Dermis blood vessel endothelial cell (primary cell): ENCODE data around the gene SFTPB. TPM values are rescaled to one million over a fixed set of nuclear protein-coding genes. Genes with fewer than 3 reads are reported as not detected.

Experiments used
- DNase-seq: peaks from one replicate; pipeline ENCODE4 v3.0.0; 2010
- total RNA-seq: library from RNA; depleted of rRNA; stranded (reverse); fragments of >200 nt; gene quantifications from 2 replicates; pipeline ENCODE4 v1.2.3, GENCODE V29; 2014

SFTPB gene
- total RNA-seq, 1 donor from 2014 or later = not detected

DNA sequence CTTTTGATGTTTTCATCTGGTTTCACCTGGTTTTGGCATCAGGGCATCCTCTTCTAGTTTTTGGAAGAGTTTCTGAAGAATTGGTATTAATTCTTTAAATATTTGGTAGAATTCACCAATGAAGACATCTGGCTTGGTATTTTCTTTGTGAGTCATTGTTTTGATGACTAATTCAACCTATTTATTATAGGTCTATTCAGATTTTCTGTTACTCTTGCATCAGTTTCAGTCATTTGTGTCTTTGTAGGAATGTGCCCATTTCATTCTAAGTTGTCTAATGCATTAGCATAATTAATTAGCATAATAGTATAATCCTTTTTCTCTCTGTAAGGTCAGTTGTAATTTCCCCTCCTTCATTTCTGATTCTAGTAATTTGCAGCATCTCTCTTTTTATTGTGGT lies 34.2 kb upstream of the SFTPB start:
- peak; percentile 37 for DNase-seq

DNA sequence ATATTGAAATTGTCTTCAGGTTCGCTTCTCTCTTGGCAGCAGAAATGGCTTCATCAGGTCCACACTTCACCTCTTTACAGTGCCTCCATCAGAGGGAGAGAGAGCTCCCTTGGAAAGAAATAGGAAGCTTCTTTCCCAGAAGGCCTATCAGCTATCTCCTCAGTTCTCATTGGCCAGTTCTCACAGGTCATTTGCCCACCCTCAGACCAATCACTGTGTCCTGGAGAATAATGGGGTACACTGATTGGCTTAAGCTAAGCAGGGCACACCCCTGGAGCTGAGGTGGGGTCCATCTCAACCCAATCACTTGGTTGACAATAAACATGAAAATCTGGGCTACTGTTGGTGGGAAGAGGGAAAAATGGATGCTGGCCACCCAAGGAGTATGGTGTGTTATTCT lies 31.3 kb upstream of the SFTPB start:
- DNase-seq = no peak

- no peak for DNase-seq
These were observed 30.9 kb upstream of the SFTPB start for GRCh38 chr2:85698880-85699254.

DNA sequence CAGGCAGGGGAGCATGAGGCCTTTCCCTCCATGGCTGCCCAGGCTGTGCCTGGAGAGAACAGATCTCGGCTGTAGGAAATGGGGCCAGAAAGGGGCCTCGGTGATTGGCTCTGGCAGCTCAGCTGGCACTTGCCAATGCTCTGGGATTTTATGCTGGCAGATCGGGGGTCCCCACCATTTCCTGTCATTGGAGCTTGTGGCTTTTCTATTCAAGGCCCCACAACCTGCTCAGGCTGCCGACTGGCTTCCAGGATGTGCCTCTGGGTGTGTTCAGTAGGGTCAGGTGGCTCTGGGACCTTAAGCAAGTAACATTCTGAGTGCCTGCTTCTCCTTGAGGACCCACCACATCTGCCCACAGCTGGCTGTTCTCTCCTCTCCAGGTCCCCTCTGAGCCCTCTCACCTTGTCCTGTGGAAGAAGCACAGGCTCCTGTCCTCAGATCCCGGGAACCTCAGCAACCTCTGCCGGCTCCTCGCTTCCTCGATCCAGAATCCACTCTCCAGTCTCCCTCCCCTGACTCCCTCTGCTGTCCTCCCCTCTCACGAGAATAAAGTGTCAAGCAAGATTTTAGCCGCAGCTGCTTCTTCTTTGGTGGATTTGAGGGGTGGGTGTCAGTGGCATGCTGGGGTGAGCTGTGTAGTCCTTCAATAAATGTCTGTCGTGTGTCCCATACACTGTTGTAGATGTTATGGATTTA lies 30.3 kb upstream of the SFTPB start:
- no peak for DNase-seq

GRCh38 chr2:85697716-85698115 lies 29.7 kb upstream of the SFTPB start:
- no peak for DNase-seq

DNA sequence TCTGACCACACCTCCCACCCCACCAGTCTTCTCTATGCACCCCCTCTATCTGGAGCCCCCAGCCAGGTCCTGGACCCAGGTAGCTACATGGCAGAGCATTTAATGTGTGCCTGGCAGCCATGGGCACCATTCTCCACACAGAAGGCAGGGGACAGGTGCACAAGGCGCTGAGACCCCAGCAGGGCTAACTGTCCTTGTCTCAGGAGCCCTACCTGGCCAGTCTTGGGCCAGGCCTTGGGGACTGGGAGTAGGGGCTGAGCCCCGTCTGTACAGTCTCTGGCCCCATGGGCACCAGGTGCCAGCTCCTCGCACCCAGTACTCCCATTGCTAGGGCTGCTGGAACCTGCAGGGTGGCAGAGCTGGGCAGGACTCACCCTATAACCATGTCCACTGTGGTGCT lies 29.1 kb upstream of the SFTPB start:
- DNase-seq = no peak

GRCh38 chr2:85695691-85696668 lies 28.0 kb upstream of the SFTPB start:
- DNase-seq = no peak

DNA sequence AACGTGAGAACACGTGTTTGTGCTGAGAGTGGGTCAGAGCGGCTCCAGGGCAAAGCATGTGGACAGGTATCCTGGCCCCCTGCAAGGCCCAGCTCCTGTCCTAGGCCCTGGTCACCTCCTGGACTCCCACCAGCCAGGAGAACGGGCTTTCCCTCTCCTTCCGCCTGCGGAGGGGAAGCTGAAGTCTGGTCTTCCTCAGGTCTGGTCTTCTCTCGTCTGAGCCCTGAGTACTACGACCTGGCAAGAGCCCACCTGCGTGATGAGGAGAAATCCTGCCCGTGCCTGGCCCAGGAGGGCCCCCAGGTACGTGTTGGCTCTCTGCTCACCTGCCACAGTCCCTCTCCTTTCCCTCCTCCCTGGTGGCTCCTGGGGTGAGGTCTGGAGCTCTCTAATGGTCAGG lies 27.1 kb upstream of the SFTPB start:
- no peak for DNase-seq

- no peak for DNase-seq
These were observed 26.3 kb upstream of the SFTPB start, which contains the start of gene GNLY for GRCh38 chr2:85694052-85695025. GNLY (plus strand) TSS chr2:85694358; CDS start chr2:85694419, 61 bp downstream.

DNA sequence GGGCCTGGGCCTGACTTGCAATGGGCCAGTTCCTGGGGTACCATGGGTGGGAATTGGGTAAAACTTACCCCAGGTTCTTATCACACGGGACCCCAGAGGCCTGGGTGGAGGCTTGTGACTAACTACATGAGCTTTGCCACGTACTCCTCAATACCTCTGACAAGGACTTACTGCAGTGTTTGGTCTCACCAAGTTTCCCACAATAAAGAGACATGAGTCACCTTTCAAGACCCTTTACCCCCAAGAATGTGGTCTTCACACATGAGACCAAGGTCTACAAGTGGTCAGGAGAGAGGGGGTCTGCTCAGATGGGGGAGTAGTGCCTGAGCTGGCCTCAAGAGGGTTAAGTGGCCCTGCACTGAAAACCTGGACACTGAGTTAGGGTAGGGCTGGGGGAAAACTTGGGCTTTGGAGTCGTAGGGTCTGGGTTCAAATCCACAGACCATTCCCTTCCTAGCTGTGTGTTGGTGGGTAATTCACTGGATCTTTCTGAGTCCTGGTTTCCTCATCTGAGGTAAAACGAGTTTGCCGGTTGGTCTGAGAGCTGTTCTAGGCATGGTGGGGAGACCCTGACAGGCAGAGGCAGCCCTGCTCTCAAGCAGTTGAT lies 24.1 kb upstream of the SFTPB start:
- no peak for DNase-seq

DNA sequence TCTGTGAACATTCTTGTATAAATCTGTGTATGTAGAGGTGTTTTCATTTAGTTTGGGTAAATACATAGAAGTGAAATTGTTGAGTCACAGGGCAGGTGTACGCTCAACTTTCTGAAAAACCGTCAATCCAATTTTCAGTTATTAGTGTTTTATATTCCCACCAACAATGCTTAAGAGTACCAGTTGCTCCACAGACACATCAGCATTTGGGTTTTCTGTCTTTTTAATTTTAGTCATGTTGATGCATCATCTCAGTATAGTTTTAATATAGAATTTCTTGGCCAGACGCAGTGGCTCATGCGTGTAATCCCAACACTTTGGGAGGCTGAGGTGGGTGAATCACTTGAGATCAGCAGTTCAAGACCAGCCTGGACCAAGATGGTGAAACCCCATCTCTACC lies 22.9 kb upstream of the SFTPB start:
- no peak for DNase-seq

- no peak for DNase-seq
These were observed 16.8 kb upstream of the SFTPB start for GRCh38 chr2:85684806-85685205.

GRCh38 chr2:85684380-85684779 lies 16.4 kb upstream of the SFTPB start:
- no peak for DNase-seq

GRCh38 chr2:85682378-85682777 lies 14.4 kb upstream of the SFTPB start:
- no peak for DNase-seq

DNA sequence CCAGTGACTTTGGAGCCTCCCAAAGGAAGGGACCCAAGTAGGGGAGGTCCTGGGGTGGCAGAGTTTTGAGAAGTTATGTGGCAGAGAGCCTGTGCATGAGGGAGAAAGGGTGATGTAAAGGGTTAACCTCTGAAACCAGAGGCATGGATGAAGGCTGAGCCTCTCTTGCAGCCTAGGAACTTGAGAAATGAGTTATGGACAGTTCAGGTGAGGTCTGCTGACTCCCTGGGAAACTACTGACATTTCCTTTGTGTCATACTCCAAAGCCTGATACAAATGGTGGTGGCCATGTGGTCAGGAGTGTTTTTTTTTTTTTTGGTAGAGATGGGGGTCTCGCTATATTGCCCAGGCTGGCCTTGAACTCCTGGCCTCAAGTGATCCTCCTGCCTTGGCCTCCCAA lies 13.8 kb upstream of the SFTPB start:
- no peak for DNase-seq

DNA sequence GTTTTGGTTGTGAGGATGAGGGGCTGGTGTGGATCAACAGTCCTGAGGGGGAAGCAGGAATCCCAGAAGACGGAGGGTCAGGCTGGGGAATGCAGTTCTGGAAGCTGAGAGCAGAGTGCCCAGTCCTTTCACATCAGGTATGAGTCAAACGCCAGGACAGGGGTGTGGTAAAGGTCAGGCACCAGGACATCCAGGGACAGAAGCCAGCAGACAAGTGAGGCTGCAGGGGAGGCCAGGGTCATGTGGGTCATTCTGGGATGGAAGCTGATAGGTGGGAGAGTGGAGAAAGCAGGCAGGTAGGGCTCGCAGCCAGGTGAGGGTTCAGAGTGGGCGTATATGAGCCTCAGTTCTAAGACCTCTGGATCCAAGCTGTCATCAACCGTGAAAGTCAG lies 13.4 kb upstream of the SFTPB start:
- peak; percentile 68 for DNase-seq

DNA sequence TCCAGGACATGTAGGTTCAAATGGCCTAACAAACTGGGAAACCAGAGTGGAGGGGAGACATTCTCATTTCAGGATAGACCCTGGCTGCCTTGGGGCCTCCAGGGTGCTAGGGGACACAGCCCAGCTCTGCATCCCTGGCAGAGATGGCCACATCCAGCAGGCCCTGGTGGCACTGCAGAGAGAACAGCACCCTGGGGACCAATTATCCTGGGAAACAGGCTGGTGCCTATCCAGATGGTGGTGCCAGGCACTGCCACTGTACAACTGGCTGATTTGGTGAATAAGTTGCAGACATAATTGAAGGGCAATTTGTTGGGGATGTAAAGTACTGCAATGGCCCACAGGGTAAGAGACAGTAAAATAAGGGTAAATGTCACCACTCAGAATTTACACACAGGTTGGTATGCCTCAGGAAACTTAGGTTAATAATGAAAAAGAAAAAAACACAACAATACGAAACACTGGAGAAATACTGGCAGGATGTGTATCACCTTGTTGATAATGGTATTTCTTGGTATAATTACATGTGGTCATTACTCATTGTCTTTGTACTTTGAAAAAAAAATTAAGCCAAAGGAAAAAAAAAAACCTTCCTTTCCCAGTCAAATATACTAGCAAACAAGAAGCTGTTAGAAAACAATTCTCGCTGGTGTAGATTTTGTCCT lies 12.8 kb upstream of the SFTPB start:
- peak; percentile 44 for DNase-seq

- DNase-seq = peak; percentile 90
These were observed 11.0 kb upstream of the SFTPB start for GRCh38 chr2:85678794-85679672.

- no peak for DNase-seq
These were observed 10.4 kb upstream of the SFTPB start for GRCh38 chr2:85678377-85678776.

- DNase-seq = no peak
These were observed 8.0 kb upstream of the SFTPB start for GRCh38 chr2:85675866-85676548.
